SK-N-SH (cell line): ENCODE data around the gene LRRC8E.

Source experiments
- EZH2phosphoT487 ChIP-seq: fragments of 200-600 bp; sonication (generic); IDR thresholded peaks from 2 replicates; pipeline ENCODE4 v1.6.1; 2017; ENCODE audit warnings: low read depth, mixed run types, mild to moderate bottlenecking, antibody characterized with exemption, moderate library complexity, borderline replicate concordance
- FOXJ3 ChIP-seq: sonication (generic); formaldehyde crosslinking; IDR thresholded peaks from 2 replicates; pipeline ENCODE4 v1.5.1; 2020; ENCODE audit warnings: mild to moderate bottlenecking, missing genetic modification reagents
- JUND ChIP-seq: IDR thresholded peaks from 2 replicates; pipeline ENCODE4 v1.4.0; 2012
- MXI1 ChIP-seq: IDR thresholded peaks from 2 replicates; pipeline ENCODE4 v1.6.1; 2012; ENCODE audit warnings: mild to moderate bottlenecking, low read depth, low read length, improper control_type of control experiment
- NRF1 ChIP-seq: IDR thresholded peaks from 2 replicates; pipeline ENCODE4 v1.6.1; 2012; ENCODE audit warnings: low read depth, mild to moderate bottlenecking, low read length
- RAD21 ChIP-seq: IDR thresholded peaks from 2 replicates; pipeline ENCODE4 v1.6.1; 2012; ENCODE audit warnings: mild to moderate bottlenecking, low read length
- RXRA ChIP-seq: IDR thresholded peaks from 2 replicates; pipeline ENCODE4 v1.4.0; 2012; ENCODE audit warnings: low read depth, mild to moderate bottlenecking, borderline replicate concordance
- SIN3A ChIP-seq: IDR thresholded peaks from 2 replicates; pipeline ENCODE4 v1.6.1; 2012; ENCODE audit warnings: low read depth, mild to moderate bottlenecking, low read length, moderate library complexity, borderline replicate concordance
- SMC3 ChIP-seq: IDR thresholded peaks from 2 replicates; pipeline ENCODE4 v1.6.1; 2012; ENCODE audit warnings: low read depth, low read length, improper control_type of control experiment
- TCF12 ChIP-seq: IDR thresholded peaks from 2 replicates; pipeline ENCODE4 v1.4.0; 2012
- TF ChIP-seq, protein P1 (sequence below): fragments of 200-600 bp; sonication (generic); IDR thresholded peaks from 2 replicates; pipeline ENCODE4 v1.6.1; 2017; ENCODE audit warnings: antibody characterized with exemption, mild to moderate bottlenecking, moderate library complexity
- TF ChIP-seq, protein P2 (sequence below): fragments of 150-350 bp; IDR thresholded peaks from 2 replicates; pipeline ENCODE4 v1.6.1; 2017; ENCODE audit warnings: antibody characterized with exemption, low read length, low read depth, borderline replicate concordance
- TF ChIP-seq, protein P3 (sequence below): IDR thresholded peaks from 2 replicates; pipeline ENCODE4; 2012
- TF ChIP-seq, protein P4 (sequence below): IDR thresholded peaks from 2 replicates; pipeline ENCODE4 v1.6.1; 2012; ENCODE audit warnings: mild to moderate bottlenecking, low read depth, low read length, moderate library complexity

DNA sequence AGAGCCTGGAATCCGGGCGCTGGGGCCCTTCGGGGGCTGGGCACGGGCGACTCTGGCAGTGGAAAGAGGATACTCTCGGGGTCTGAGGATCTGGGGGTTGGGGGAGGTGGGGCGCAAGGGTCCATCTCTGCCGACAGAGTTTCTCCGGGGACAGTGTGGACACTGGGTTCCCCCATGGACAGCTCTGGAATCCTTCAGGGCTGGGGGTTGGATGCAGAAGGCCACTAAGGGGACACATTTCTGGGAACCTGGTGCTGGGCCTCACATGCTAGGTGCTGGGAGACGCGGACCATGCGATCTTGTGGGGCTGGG lies 28.6 kb downstream of the LRRC8E start:
- no peak for TF ChIP-seq NRF1
- TF ChIP-seq MXI1 = no peak
- TF ChIP-seq, protein P1, sequence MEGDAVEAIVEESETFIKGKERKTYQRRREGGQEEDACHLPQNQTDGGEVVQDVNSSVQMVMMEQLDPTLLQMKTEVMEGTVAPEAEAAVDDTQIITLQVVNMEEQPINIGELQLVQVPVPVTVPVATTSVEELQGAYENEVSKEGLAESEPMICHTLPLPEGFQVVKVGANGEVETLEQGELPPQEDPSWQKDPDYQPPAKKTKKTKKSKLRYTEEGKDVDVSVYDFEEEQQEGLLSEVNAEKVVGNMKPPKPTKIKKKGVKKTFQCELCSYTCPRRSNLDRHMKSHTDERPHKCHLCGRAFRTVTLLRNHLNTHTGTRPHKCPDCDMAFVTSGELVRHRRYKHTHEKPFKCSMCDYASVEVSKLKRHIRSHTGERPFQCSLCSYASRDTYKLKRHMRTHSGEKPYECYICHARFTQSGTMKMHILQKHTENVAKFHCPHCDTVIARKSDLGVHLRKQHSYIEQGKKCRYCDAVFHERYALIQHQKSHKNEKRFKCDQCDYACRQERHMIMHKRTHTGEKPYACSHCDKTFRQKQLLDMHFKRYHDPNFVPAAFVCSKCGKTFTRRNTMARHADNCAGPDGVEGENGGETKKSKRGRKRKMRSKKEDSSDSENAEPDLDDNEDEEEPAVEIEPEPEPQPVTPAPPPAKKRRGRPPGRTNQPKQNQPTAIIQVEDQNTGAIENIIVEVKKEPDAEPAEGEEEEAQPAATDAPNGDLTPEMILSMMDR = no peak
- no peak for TF ChIP-seq TCF12
- TF ChIP-seq RAD21 = no peak
- TF ChIP-seq, protein P2, sequence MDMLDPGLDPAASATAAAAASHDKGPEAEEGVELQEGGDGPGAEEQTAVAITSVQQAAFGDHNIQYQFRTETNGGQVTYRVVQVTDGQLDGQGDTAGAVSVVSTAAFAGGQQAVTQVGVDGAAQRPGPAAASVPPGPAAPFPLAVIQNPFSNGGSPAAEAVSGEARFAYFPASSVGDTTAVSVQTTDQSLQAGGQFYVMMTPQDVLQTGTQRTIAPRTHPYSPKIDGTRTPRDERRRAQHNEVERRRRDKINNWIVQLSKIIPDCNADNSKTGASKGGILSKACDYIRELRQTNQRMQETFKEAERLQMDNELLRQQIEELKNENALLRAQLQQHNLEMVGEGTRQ = no peak
- TF ChIP-seq EZH2phosphoT487 = no peak
- no peak for TF ChIP-seq FOXJ3 (CRISPR knock-in tag)
- no peak for TF ChIP-seq SMC3
- no peak for TF ChIP-seq RXRA
- no peak for TF ChIP-seq SIN3A
- no peak for TF ChIP-seq JUND
- TF ChIP-seq, protein P3, sequence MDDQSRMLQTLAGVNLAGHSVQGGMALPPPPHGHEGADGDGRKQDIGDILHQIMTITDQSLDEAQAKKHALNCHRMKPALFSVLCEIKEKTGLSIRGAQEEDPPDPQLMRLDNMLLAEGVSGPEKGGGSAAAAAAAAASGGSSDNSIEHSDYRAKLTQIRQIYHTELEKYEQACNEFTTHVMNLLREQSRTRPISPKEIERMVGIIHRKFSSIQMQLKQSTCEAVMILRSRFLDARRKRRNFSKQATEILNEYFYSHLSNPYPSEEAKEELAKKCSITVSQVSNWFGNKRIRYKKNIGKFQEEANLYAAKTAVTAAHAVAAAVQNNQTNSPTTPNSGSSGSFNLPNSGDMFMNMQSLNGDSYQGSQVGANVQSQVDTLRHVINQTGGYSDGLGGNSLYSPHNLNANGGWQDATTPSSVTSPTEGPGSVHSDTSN = no peak
- TF ChIP-seq, protein P4, sequence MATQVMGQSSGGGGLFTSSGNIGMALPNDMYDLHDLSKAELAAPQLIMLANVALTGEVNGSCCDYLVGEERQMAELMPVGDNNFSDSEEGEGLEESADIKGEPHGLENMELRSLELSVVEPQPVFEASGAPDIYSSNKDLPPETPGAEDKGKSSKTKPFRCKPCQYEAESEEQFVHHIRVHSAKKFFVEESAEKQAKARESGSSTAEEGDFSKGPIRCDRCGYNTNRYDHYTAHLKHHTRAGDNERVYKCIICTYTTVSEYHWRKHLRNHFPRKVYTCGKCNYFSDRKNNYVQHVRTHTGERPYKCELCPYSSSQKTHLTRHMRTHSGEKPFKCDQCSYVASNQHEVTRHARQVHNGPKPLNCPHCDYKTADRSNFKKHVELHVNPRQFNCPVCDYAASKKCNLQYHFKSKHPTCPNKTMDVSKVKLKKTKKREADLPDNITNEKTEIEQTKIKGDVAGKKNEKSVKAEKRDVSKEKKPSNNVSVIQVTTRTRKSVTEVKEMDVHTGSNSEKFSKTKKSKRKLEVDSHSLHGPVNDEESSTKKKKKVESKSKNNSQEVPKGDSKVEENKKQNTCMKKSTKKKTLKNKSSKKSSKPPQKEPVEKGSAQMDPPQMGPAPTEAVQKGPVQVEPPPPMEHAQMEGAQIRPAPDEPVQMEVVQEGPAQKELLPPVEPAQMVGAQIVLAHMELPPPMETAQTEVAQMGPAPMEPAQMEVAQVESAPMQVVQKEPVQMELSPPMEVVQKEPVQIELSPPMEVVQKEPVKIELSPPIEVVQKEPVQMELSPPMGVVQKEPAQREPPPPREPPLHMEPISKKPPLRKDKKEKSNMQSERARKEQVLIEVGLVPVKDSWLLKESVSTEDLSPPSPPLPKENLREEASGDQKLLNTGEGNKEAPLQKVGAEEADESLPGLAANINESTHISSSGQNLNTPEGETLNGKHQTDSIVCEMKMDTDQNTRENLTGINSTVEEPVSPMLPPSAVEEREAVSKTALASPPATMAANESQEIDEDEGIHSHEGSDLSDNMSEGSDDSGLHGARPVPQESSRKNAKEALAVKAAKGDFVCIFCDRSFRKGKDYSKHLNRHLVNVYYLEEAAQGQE = no peak
